GM04504 (cell line): Measurements from ENCODE around the gene ITGB2.
"Not testable (repeated sequence)": the region's sequence is repeated elsewhere in the genome, so short reads cannot be mapped to it uniquely, and the experiment has no call there.

Experiments
- DNase-seq: peaks from one replicate; pipeline ENCODE4 v3.0.0-alpha.2; 2012; ENCODE audit warnings: low read depth

The ITGB2 gene

DNA sequence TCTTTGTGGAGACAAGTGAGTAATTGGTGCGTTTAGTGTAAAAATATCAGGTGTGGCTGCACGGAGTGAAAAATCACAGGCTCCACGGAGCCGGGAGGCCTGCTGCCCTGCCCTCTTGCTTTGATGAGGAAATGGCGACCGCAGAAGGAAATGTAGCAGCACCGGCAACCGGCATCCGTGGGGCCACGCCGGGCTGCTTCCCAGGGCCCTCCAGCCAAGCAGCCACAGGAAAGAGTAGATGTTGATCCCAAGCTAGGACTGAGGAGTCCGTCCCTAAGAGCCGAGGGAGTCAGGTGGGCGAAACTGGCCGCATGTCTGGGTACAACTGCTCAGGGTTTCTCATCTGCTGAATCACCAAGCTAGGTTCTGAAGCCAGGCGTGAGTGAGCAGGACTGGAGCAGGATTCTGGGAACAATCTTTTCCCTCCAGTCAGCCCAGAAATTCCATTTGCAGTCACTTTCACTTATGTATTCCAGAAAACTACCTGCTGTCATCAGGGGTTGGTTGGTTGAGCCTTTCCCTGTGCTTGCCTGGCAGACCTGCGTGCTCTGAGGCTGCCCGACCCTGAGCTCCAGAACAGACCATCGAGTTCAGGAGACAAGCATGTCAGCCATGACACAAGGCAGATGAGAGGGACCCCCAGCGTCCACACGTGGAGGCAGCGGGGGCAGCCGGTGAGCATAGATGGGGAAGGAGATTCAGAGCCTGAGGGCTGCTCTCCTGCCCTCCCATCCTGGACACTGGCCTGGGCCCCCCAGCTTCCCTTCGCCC lies 5.8 kb upstream of the ITGB2 start:
- no peak for DNase-seq

DNA sequence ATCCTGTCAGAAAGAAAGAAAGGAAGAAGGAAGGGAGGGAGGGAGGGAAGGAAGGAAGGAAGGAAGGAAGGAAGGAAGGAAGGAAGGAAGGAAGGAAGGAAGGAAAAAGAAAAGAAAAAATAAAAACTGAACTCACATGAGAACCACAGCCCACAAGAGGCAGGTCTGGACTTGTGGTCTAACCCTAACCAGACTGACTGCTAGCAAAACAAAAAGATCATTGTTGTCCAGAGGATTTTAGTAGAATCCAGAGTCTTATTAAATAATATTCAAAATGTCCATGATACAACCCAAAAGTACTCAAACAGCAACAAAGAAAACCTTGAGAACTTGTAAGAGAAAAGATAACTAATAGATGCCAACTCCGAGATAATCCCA lies 4.7 kb upstream of the ITGB2 start:
- DNase-seq, result no peak

DNA sequence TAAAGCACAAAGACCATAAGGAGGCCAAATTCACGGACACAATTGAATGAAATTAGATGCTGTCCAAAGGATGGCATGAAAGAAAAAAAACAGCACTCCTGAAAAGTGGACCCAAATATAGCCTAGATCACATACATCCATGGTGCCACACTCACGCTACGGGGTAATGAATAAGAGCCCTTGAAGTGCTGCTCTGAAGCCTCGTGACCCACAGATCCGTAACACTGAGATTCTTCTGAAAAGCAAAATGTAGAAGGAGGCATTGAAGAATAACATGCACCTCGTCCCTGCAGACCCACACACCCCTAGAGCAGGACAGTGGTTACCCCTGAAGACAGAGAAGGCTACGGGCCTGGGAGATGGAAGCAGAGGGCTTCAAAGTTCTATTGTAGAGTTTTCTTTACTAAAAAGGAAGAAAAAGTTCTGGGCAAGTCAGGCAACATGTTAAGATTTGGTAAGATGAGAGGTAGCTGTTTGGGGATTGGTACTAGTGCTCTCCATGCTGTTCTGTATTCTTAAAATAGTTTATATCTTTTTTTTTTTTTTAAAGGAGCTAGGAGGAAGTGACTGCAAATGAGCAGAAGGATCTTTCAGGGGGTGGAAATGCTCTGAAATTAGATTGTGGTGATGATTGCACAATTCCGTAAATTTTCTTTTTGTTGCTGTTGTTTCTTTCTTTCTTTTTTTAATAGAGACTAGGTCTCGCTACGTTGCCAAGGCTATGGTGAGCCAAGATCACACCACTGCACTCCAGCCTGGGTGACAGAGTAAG lies 4.1 kb upstream of the ITGB2 start:
- no peak for DNase-seq

DNA sequence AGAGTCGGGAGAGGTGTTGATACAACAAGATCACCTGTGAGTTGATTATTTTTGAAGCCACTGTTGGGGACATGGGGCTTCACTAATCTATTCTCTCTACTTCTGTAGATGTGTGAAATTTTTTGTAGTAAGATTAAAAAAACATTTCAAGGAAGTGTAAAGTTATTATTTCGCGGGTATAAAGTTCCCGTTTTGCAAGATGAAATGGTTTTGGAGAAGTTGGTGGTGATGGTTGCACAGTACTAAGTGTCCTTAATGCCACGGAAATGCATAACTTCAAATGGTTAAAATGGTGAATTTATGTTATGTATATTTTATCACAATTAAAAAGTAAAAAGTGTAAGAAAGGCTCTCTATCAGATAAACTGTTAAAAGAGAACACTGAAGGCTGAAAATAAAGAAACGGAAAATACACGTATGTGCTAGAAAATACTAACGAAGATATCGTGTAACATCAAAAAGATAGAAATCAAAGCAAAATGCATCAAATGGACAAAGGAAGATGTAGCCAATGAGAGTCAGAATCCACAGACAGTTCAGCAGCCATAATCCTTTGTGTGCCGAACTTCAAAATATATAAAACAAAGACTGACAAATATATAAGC lies 2.9 kb upstream of the ITGB2 start:
- no peak for DNase-seq

DNA sequence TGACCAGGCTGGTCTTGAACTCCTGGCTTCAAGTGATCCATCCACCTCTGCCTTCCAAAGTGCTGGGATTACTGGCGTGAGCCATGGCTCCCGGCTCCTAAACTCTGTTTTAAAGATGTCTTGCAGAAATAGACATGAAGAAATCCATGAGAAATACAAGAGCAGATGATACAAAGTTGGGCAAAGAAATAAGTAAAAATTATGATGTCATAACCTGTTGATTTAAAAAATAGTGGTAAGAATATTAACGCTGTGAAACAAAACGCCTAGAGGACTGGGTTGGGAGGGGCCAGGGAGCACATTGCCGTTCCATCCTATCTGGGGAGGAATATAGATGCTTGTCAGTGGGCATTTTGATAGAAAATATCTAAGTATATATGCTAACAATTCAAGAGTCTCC lies 1.2 kb upstream of the ITGB2 start:
- DNase-seq, result no peak

DNA sequence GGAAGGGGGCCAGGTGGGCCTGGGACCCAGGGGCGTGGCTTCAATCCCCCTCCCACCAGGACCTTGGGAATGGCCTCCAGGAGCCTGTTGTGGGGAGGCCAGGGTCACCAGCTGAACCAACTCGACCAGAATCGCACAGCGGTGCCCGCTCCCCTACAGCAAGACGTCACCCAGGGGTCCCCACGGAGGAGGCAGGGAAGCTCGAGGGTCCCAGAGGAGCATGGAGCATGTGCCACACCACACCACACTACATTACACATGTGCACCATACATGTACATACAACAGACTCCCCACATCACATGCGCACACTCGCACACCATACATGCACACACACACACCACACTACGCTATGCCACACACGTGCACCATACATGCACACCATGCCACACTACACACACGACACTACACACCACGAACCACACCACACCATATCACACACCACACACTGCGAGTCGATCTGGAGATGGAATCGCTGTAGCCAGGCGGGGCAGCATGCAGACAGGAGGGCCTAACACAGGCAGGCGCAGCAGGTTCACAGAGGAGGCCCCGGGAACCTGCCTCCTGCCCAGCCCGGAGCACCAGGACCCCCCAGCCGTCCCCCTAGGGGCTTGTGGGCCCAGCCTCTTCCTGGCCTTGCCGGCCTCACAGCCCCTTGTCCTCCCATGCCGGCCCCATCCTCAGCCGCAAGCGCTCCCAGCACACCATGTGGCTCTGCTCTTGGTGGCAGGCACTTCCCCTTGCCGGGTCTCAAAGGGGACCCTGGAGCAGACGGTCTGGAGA lies 596 bp downstream of the ITGB2 start:
- no peak for DNase-seq

DNA sequence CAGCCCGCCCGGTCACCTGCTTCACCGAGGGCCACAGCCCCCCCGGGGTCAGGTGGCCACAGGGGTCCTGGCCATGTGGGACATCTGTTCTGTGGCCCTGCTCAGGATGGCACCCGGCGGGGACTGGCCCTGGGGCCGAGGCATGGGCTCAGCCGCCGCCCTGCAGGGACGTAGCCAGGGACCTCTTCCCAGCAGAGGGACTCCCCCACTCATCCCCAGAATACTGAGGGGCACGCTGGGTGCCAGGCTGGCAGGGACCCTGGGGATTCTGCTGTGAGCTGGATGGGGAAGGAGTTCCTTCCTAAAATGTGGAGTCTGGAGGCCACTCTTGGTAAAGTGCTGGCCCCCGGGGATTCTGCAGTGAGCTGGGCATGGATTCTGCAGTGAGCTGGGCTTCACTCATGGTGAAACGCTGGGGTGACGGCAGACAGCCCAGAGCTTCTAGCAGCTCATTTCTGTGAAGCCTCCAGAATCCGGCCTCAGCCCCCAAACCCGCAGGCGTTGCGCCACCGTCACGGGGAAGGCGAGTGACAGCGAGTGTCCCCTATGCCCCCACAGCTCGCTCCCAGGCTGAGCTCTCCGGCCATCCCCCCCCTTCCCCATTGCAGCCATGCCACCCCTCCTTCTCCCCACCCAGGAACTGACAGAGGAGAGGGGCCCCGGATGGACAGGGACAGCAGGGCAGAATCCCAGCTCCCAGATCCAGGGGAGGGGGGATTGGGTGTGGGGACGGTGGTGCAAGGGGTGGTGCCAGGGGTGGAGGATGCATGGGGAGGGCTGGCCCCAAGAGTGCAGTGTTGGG lies 1.4 kb downstream of the ITGB2 start:
- DNase-seq, result no peak

DNA sequence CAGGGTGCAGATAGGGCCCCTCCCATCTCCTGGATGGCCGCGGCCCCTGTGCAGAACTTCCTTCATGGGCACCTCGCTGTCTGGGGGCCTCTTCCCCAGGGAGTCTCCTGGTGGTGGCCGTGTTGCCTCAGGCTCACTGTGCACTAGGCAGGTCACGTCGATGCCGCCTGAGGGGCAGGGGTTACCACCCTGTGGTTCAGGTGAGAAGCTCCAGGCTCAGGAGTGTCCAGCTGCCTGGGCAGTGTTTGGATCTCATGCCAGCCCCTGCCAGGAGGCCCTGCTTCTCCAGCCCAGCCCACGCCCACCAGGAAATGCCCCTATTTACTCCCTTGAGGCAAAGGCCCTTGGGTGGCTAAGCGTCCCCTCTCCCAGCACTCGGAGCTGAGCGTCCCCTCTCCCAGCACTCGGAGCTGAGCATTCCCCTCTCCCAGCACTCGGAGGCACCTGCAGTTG lies 2.1 kb downstream of the ITGB2 start:
- no peak for DNase-seq

DNA sequence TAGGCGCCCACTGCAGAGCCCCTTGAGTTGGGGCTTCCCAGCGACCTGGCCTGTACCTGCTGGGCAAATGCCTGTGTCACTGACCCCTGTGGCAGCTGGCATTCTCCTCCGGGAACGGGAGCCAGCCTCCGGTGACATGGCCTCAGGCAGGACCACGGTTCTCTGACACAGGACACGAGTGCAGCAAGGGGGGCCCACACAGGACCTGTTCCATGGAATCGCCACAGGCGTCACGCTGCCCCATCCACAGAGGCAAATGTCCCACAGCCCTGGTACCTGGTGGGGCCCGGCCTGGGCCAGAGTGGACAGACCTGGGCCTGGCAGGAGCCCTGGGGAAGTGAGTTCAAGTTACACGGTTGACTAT lies 2.6 kb downstream of the ITGB2 start:
- DNase-seq, result no peak

DNA sequence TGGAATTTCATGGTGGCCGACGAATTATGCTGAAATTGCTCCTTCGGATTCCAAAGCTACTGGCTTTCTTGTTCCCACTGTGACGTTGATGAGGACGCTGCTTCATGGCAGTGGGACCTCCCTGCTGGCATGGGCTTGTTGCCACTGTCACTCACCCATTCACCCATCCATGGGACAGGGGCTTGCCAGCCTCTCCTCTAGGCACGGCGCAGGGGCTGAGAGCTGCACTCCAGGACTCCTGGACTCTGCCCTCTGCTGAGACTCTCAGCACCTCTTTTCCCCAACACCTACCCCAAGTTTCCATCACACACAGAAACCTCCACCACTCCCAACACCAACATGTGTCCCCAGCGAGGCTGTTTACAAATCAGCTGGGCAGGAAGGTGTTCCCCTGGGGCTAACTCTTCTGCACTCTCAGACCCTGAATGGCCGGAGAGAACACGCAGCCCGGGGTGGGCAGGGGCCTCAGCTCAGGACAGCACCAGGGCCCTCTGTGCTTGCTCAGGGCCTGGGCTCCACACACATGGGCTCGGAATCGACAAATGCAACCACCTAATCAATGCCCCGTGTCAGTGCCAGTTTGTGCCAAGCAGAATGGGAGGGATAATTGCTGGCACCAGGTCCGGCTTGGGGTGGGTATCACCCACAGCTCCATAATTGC lies 3.1 kb downstream of the ITGB2 start:
- DNase-seq, result no peak

DNA sequence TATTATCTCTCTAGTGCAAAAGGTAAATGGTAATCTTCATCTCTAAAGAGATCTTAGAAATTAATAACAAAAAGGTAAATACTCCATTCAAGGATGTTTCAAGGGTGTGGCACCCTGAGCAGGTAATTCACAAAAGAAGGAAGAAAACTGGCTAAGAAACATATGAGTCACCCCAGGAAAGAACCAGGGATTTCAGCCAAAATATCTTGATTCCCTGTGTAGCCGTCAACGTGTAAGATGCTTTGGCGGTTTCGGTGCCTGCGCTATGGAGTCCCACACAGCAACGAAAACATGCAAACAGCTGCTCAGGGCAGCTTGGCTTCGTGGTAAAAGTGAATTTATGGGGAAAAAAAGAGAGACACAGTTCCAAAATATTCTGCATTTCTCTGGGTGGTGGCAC lies 3.7 kb downstream of the ITGB2 start:
- DNase-seq, result no peak

DNA sequence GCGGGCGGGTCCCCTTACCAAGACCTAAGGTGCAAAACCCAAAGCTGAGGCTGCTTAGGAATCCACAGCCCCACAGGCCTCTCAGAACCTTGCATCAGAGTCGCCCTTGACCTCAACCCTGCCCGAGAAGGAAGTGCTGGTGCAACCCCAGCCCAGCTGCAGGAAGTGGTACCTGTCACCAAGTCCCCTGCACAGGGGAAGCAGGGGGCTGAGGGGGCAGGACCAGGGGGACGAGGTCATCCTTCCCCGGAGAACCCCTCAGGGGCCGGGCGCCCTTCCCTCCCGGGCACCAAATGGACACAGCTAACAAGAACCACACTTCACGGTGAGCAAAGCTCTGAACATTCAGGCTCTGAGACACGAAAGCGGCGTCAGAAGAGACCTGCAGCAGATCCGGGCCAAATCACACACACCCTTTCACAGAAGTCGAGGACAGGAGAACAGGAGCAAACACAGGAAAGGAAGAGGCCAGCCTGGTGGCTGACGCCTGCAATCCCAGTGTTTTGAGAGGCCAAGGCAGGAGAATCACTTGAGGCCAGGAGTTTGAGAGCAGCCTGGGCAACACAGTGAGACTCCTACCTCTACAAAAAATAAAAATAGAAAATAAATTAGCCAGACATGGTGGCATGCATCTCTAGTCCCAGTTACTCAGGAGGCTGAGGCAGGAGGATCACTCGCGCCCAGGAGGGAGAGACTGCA lies 6.4 kb downstream of the ITGB2 start:
- DNase-seq, result no peak

DNA sequence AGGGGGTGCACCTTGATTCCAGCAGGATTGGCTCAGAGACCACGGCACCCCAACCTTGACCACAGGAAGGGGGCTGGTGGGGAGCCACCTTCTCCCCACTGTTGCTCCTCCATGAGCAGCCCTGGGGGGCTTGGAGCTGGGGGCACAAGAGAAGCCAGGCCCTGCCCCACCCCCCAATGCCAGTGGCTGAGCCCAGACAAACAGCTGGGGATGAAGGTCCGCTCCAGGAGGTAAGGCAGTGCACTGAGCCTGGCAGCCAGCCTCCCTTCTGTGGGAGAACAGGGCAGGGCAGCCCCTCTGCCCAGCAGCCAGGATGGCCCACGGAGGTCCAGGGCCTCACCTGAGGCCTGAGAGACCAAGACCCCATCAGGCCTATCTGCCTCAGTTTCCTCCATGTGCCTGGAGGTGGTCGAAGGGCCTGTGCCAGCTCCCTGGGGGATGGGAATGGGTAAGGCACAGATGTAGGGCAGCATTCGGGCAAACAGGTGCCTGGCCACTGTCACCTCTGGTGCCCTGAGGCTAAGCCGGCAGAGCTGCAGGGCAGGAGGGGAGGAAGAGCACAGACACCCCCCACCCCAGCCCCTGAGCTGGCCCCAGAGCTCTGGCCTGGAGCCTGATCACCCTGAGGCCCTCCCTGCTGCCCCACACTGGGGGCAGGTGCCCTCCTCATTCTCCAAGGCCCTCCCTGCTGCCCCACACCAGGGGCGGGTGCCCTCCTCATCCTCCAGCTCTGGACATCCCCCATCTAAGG lies 7.1 kb downstream of the ITGB2 start:
- no peak for DNase-seq

DNA sequence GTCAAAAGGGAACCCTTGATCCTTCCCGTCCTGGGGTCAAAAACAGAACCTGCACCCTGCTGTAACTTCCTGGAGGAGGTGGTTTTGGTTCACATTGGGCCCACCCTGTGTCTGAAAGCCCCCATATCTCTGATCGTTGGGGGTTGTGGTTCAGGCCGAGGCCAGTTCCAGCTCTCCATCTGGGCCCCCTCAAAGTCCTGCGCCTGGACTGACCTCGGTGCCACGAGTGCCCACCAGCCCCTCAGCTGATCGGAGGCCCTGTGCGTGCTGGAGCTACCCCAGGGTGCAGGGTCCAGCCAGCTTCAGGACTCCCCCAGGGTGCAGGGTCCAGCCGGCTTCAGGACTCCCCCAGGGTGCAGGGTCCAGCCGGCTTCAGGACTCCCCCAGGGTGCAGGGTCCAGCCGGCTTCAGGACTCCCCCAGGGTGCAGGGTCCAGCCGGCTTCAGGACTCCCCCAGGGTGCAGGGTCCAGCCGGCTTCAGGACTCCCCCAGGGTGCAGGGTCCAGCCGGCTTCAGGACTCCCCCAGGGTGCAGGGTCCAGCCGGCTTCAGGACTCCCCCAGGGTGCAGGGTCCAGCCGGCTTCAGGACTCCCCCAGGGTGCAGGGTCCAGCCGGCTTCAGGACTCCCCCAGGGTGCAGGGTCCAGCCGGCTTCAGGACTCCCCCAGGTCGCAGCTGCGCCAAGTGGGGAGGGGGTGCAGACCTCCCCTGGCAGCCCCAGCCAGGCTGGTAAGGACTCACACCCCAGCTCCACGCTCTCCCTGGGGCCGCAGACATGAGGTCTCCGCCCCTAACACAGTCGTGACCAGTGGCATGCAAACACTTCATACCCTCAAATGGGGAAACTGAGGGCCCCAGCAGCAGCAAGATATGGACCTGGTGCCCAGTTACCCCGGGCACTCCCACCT lies 7.9 kb downstream of the ITGB2 start:
- not testable (repeated sequence) for DNase-seq

DNA sequence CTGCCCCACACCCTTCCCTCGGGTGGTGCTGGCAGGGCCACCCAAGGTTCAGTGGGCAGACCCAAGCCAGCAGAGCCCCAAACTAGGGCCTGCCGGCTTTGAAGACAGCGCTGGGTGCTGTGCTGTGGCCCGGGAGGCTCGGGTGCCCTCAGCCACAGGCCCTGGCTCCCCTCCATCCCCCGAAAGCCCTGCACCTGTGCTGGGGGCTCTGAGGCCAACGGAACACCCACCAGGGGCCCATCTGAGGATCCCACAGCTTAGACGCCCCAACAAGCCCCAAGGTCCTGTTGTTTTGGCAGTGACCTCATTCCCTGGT lies 8.6 kb downstream of the ITGB2 start:
- DNase-seq, result no peak

DNA sequence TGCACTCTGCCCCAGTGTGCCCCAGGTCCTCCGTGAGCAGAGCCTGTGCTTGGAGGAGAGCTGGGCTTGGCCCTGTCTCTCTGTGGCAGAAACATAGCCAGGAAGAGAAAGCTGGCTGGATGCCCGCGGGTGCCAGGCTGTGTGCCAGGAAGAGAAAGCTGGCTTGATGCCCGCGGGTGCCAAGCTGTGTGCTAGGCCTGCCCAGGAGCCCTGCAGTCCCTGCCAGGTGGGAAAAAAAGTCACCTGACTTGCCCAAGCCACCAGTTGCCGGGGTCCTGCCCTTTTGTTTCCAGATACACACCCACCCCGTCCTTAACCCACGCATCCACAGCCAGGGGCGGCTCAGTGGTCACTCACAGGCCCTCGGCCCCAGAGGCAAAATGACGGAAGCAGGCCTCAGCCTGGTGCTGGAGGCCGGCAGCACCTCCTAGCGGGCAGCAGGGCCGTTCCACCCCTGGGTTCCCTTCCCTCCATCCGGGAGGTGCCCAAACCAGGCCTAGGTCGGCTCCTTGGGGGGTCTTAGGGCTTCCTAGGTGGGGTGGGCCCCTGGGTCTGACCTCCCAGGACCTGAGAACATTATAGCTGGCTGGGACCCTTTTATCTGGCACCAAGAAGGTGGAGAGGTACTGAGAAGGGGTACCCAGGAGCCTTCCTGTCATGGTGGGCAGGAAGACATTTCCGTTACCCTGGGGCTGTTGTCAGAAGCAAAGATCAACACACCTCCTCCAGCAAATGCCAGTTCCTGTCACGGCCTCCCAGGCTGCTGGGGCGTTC lies 9.1 kb downstream of the ITGB2 start:
- DNase-seq, result no peak

DNA sequence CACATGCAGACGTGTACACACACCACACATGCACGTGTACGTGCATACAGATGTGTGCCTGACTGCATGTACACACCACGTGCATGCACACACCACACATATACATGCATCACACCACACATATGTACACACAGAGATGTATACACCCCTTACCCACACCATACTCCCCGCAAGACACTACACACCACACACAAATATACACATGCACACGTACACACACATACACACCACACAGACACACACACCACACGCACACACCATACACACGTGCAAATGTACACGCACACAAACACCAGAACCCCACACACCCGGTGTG lies 9.7 kb downstream of the ITGB2 start:
- DNase-seq, result no peak
